ENCODE data around the gene CDH13. TPM values are rescaled to one million over a fixed set of nuclear protein-coding genes. Genes with fewer than 3 reads are reported as not detected.

The CDH13 gene
- total and polyA plus RNA-seq, 2 experiments from 2014 or later = 1.6 to 4.4 TPM

DNA sequence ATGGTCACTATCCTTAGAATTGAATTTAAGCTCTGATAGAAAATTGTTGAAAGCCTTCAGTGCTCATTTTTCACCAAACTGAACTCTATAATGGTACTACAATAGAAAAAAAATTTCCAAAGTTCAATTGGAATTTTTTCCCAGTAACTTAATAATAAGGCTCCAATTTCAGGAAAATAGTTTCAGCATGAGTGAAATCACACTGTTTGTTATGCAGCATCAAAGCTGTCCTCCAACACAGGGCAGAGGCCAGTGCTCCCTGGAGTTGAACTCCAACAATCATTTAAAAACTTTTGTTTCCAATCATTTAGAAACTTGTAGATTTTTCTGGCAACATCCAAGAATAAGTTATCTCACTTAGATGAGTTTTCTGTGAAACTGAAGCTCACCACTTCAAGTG lies 1077.9 kb downstream of the CDH13 start:
- TF ChIP-seq EZH2 (IDR thresholded peaks at IDR 0.05; ENCODE audit: low read depth, unreplicated experiment) (no peak), STAT1 (IDR thresholded peaks at IDR 0.05; ENCODE audit: unreplicated experiment) (no peak), ETS1 (IDR thresholded peaks at IDR 0.05) (no peak), POLR2AphosphoS5 (IDR thresholded peaks at IDR 0.05; ENCODE audit: low read depth) (no peak), JUNB (IDR thresholded peaks at IDR 0.05; ENCODE audit: unreplicated experiment) (no peak)
- Histone ChIP-seq H3F3A (replicated peaks; ENCODE audit: low read depth) (no peaks in the 10 kb centered on the region), H3K9me2 (ENCODE audit: insufficient read depth) (peaks cover 16% of the 10 kb centered on the region; the same call in 1 of the 2 replicates), H3K4me1 (ENCODE audit: insufficient read depth) (no peaks in the 10 kb centered on the region), H3K36me3 (ENCODE audit: insufficient read depth) (no peaks in the 10 kb centered on the region; the same call in 1 of the 2 replicates), H4K20me1 (replicated peaks; ENCODE audit: insufficient read depth) (no peaks in the 10 kb centered on the region), H3K4me3 (no peak overlapping the region), H3K27me3 (ENCODE audit: insufficient read depth) (no peaks in the 10 kb centered on the region), H3K79me2 (replicated peaks; ENCODE audit: insufficient read depth) (no peaks in the 10 kb centered on the region), H3K27ac (ENCODE audit: low read depth) (no peak overlapping the region), H2AFZ (no peak overlapping the region), H3K4me2 (no peak overlapping the region)
- DNase-seq (ENCODE audit: low spot score) (no peak), ATAC-seq (no peak)
- no peaks in the 10 kb centered on the region for H3K9me3 Mint-ChIP-seq
- H3K4me1 Mint-ChIP-seq = no peaks in the 10 kb centered on the region
- H3K27ac Mint-ChIP-seq = no peak overlapping the region
- H3K4me3 Mint-ChIP-seq = no peak overlapping the region
- H3K27me3 Mint-ChIP-seq (ENCODE audit: insufficient read depth, low read depth, poor library complexity) = peaks cover 3% of the 10 kb centered on the region
- no peaks in the 10 kb centered on the region for H3K36me3 Mint-ChIP-seq (ENCODE audit: low read depth)

GRCh38 chr16:83705856-83706255 lies 1079.1 kb downstream of the CDH13 start:
- H3K4me3 ChIP-seq = no peak overlapping the region
- no peaks in the 10 kb centered on the region for H4K20me1 ChIP-seq (replicated peaks; ENCODE audit: insufficient read depth)
- DNase-seq (ENCODE audit: low spot score) = no peak
- H3F3A ChIP-seq (replicated peaks; ENCODE audit: low read depth) = no peaks in the 10 kb centered on the region
- no peak for TF ChIP-seq ZNF462 (CRISPR knock-in tag; IDR thresholded peaks at IDR 0.05)
- Mint-ChIP-seq H3K36me3 (ENCODE audit: low read depth) (no peaks in the 10 kb centered on the region), H3K4me1 (0 out of 3 replicates have a peak, but pooled peaks cover 2% of the 10 kb centered on the region), H3K9me3 (no peaks in the 10 kb centered on the region), H3K27me3 (ENCODE audit: insufficient read depth, low read depth, poor library complexity) (peaks cover 6% of the 10 kb centered on the region), H3K27ac (no peak overlapping the region), H3K4me3 (no peak overlapping the region)
- no peak overlapping the region for H2AFZ ChIP-seq
- H3K9me2 ChIP-seq (ENCODE audit: insufficient read depth) = peaks cover 16% of the 10 kb centered on the region; the same call in 1 of the 2 replicates
- H3K36me3 ChIP-seq (ENCODE audit: insufficient read depth) = no peaks in the 10 kb centered on the region; the same call in 1 of the 2 replicates
- no peaks in the 10 kb centered on the region for H3K27me3 ChIP-seq (ENCODE audit: insufficient read depth)
- no peaks in the 10 kb centered on the region for H3K4me1 ChIP-seq (ENCODE audit: insufficient read depth)
- no peak overlapping the region for H3K4me2 ChIP-seq
- ATAC-seq = no peak
- H3K79me2 ChIP-seq (replicated peaks; ENCODE audit: insufficient read depth) = no peaks in the 10 kb centered on the region
- H3K27ac ChIP-seq (ENCODE audit: low read depth) = no peak overlapping the region

Measured in GM23338 (cell line).